Forelimb muscle (tissue), 1 donor: Measurements from ENCODE around the gene TFB1M. TPM values are rescaled to one million over a fixed set of nuclear protein-coding genes. Genes with fewer than 3 reads are reported as not detected.
"Not testable (repeated sequence)": the region's sequence is repeated elsewhere in the genome, so short reads cannot be mapped to it uniquely, and the experiment has no call there.

ENCODE experiments used
- DNase-seq: peaks from one replicate; pipeline ENCODE4 v3.0.0-alpha.2; 2013; ENCODE audit warnings: low read depth
- polyA plus RNA-seq: library from polyadenylated mRNA; unstranded; fragments of 120-200 nt; gene quantifications from one replicate; pipeline ENCODE4 v1.2.1, GENCODE V29; 2013; ENCODE audit not compliant: insufficient read length

TFB1M gene
- 14.3 TPM for polyA plus RNA-seq

- peak; percentile 95 for DNase-seq
These were observed at the start of gene TFB1M for GRCh38 chr6:155314092-155314772. TFB1M (minus strand) TSS chr6:155314484; CDS start chr6:155314428, 56 bp downstream.

DNA sequence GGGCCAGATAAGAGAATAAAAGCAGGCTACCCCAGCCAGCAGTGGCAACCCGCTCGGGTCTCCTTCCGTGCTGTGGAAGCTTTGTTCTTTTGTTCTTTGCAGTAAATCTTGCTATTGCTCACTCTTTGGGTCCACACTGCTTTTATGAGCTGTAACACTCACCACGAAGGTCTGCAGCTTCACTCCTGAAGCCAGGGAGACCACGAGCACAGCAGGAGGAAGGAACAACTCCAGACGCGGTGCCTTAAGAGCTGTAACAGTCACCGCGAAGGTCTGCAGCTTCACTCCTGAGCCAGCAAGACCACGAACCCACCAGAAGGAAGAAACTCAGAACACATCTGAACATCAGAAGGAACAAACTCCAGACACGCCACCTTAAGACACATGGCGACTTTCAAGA, 49.7 kb upstream of the TFB1M start:
- DNase-seq = not testable (repeated sequence)

DNA sequence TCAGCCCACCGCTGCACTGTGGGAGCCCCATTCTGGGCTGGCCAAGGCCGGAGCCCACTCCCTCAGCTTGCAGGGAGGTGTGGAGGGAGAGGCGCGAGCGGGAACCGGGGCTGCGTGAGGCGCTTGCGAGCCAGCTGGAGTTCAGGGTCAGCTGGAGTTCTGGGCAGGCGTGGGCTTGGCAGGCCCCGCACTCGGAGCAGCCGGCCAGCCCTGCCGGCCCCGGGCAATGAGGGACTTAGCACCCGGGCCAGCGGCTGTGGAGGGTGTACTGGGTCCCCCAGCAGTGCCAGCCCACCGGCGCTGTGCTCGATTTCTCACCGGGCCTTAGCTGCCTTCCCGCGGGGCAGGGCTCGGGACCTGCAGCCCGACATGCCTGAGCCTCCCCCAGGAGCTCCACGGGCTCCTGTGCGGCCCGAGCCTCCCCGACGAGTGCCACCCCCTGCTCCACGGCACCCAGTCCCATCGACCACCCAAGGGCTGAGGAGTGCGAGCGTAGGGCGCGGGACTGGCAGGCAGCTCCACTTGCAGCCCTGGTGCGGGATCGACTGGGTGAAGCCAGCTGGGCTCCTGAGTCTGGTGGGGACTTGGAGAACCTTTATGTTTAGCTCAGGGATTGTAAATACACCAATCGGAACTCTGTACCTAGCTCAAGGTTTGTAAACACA, 48.8 kb upstream of the TFB1M start:
- not testable (repeated sequence) for DNase-seq

DNA sequence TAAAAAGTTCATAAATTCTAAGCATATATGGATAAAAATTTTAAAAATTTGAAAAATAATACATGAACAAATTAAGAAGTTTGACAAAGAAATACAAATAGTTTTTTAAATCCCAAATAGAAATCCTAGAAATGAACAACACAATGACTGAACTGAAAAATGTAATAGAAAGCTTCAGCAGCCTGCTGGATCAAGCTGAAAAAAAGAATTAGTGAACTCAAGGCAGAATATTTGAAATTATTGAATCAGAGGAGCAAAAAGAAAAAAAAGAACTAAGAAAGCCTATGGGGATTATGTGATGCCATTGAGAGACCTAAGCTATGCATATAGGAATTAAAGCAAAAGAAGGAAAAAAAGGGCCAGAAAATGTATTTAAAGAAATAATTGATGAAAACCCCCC, 39.9 kb upstream of the TFB1M start:
- DNase-seq = no peak

DNA sequence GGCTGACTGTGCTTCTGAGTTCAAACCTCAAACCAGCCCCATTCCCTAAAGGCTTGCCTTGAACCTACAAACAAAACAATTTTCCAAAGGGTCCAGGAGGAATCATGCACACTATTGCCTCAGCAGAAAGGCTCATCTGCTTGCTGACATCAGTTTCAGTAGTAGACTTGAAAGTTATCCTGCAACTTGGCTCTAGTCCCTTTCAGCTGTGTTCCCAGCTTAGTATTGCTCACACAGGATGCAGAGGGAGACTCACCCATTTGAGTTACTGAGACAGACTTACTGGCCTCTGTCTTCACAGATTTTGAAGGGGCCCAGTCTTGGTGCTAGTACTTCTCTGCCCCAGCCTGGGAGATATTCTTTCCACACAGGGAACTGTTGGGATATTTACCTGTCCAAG, 38.5 kb upstream of the TFB1M start:
- no peak for DNase-seq

GRCh38 chr6:155352130-155352420, 37.8 kb upstream of the TFB1M start:
- DNase-seq = no peak

- DNase-seq = no peak
These were observed 37.2 kb upstream of the TFB1M start for GRCh38 chr6:155351273-155352129.

DNA sequence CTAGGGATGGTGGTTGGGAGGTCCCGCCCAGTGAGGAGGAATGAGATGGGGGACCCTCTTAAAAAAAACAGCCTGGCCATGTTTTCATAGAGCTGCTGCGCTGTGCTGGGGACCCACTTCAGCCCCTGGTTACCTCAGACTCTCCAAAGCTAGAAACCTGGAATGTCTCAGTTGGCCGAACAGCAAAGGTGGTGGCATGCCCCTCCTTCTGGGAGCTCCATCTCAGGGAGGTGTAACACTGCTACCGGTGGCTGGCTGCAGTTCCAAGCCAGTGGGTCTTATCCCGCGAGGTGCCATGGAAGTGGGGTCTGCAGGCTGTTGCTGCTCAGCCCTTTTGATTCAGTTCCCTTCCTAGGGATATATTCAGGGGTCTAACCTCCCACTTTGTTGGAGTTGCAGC, 35.7 kb upstream of the TFB1M start:
- no peak for DNase-seq

GRCh38 chr6:155349129-155349528, 34.8 kb upstream of the TFB1M start:
- no peak for DNase-seq

GRCh38 chr6:155347800-155348199, 33.5 kb upstream of the TFB1M start:
- DNase-seq = no peak

- no peak for DNase-seq
These were observed 32.7 kb upstream of the TFB1M start for GRCh38 chr6:155346957-155347356.

GRCh38 chr6:155344341-155345006, 30.2 kb upstream of the TFB1M start:
- no peak for DNase-seq

DNA sequence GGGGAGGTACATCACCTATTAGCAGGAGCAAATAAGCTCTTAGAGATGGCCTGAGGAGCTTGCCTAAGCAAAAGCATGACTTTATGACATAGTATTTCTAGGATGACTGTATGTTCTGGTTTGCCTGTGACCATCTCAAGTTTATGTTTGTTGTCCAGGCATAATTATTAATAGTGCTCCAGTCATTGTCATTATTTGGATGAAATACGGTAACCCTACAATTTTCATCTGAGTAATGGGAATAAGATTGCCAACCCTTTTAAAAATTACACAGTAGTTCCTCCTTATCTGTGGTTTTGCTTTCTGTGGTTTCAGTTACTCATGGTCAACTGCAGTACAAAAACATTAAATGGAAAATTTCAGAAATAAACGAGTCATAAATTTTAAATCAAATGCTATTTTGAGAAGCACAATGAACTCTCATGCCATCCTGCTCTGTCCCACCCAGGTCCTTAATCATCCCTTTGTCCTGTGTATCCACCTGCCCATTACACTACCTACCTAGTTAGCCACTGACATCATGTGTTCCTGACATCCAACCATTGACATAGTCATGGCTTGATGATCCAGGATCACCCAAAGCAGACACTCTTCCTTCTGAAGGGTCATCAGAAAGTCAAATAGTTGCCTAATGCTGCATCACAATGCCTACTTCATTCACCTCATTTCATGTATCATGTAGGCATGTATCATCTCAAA, 27.0 kb upstream of the TFB1M start:
- DNase-seq = no peak

- DNase-seq = no peak
These were observed 26.3 kb upstream of the TFB1M start for GRCh38 chr6:155340464-155341129.

GRCh38 chr6:155339929-155340328, 25.6 kb upstream of the TFB1M start:
- not testable (repeated sequence) for DNase-seq

- not testable (repeated sequence) for DNase-seq
These were observed 24.0 kb upstream of the TFB1M start for GRCh38 chr6:155338237-155338636.

- DNase-seq = no peak
These were observed 21.0 kb upstream of the TFB1M start for GRCh38 chr6:155335265-155335664.

GRCh38 chr6:155334073-155334472, 19.8 kb upstream of the TFB1M start:
- not testable (repeated sequence) for DNase-seq

DNA sequence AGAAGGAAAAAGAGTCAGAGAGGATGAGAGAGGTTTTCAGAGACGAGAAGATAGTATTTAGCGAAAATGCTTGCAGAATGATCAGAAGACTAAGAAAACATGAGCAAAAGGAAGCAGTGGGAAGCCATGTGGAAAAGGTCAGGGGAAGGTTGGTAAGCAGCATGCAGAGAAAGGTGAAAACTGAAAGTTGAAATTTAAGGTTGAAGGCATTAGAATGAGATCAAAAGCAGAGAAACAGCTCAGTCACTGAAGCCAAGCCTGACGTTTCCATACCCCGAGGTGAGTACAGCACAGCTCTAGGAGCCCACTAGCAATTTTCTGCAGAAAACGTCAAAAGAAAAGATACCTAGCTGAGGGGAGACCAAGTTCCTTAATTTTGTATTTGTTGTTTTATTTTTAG, 19.1 kb upstream of the TFB1M start:
- no peak for DNase-seq

DNA sequence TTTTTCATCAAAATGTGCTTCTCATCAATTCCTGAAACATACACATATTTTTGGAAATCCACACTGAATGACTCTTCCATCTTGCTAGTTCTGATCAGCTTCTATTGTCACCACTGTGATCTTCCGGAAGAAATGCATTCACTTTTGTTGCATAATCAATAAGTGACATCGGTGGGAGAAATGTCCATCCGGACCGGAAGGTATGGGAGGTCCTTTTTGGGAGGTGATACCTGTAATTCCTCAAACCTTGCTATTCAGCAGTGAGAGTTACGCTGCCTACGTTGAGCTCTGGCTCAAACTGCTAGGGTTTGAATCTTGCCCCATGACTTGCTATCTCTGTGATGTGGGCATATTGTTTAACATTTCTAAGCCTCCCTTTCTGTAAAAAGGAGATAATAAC, 16.6 kb upstream of the TFB1M start:
- no peak for DNase-seq

DNA sequence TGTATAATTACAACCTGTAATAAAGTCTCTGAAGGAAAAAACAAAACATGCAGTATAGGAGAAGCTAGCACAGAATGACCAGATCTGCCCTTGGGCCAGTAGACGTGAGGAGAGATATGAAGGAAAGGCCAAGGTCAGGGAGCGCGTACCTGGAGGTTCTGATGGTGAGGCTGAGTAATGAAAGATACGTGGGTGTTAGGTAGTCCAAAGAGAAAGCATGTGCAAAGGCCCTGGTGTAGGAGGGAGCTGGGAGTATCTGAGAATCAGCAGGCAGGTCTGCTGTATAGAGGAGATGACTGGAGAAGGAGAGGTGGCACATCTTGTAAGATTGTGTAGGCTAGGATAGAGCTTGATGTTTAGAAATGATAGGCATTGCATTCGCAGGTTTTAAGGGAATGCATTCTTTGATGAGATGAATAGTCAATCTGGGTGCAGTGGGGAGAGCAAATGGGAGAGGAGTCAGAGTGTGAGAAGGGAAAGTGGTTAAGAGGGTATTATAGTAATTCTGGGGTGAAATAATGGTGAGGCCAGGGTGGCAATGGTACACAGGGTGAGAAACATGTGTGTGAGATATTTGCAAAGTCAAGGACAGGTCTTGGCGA, 15.9 kb upstream of the TFB1M start:
- DNase-seq = no peak
